Stimulated activated CD4-positive, alpha-beta T cell treated with anti-CD3 and anti-CD28 coated beads, Interleukin-1b, Interleukin-23, amount 100 ng/mL, for 4 hours (primary cell): Measurements from ENCODE around the gene RPL19.
"Not testable (repeated sequence)": the region's sequence is repeated elsewhere in the genome, so short reads cannot be mapped to it uniquely, and the experiment has no call there.

Experiments
- DNase-seq, 2 donors: peaks; one replicate each; pipeline ENCODE4 v3.0.0-alpha.2; 2020; ENCODE audit warnings: low read depth in 2 of 2

Gene RPL19

DNA sequence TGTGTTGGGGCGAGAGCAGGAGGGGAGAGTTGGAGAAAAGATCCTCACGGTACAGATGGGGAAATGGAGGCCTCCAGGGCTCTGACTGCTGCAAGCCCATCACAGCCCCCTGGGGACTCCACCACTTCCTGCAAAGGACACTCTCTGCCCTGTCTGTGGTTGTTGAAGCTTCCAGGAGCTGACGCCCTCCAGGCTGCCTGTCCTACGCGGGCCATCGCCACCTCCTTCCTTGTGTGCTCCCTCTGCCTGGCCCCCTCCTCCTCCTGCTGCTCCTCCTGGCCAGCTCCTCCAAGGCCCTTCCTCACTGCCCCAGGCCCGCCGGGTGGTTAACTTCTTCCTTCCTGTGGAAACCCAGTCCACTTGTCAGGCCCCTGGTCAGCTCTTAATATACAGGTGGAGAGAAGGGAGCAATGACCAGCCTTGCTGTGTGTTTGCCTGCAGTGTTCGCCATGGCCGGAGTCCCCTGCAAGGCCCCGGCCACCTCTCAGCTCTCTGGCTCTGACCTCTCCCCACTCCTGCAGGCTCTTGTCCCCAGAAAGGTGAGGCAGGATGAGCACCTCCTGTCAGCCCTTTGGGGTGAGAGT lies 44.0 kb downstream of the RPL19 start:
- DNase-seq: no peak

DNA sequence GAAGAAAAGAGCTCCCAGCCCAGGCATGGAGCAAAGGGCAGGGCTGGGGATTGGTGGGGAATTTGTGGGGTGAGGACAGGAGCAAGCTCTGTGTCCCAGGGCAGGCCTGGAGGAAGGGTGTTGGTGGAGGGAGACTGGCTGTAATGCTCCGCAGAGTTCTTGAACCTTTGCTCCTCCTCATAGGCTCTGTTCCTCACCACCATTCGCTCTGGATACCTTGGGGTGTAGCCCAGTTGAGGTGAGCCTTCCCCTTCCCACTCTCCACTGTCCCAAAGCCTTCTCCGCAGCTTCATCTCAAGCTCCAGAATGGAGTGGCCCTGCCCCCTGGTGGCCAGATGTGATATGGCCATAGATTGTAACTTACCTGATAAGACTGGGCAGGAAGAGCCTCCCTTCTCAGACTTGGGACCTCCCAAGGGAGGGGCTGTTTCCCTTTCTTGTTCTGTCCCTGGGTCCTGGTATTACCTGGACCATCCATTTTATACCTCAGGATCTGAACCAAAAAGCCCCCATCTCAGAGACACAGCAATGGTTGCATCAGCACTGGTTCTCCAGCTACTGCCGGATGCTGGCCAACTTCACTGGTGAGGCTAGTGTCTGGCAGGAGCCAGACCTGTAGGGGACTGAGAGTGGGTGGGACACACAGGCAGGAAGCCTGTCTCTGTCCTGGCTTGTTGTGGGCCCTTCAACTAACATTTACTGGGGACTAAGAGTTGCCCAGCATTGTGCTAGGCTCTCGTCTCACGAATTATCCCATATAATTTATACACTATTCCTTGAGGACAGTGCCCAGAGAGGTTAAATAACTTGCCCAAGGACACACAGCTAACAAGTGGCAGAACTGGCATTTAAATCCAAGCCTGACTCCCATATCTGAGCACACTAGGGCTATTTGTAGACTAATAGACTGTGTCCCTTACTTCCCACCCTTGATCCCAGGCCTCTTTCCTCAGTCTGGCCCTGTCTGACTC lies 44.8 kb downstream of the RPL19 start:
- peak; percentile 84 to 85 for DNase-seq

DNA sequence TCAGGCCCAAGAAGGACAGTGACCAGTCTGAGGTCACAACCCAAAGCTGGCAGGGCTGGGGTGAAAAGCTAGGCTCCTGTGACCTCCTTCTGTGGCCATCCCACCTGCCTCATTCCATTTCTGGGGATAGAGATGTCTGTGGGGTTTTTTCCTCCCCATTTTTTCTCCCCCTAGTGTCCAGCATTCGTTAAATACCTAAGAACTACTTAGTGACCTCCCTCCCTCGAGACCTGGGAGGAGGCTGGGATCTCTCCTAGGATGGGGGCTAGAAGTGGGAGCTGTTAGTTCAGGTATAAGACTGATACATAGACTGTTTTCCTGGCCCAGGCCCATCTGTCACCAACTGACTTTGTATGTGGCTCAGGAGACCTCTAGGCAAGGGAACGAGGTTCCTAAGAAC lies 46.2 kb downstream of the RPL19 start:
- DNase-seq: no peak

DNA sequence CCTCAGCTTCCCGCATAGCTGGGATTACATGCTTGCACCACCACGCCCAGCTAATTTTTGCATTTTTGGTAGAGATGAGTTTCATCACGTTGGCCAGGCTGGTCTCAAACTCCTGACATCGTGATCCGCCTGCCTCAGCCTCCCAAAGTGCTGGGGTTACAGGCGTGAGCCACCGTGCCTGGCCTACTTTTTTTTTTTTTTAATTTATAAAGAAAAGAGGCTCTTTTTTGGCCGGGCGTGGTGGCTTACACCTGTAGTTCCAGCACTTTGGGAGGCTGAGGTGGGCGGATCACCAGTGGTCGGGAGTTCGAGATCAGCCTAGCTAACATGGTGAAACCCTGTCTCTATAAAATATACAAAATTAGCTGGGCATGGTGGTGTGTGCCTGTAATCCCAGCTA lies 50.0 kb downstream of the RPL19 start:
- DNase-seq: not testable (repeated sequence)

DNA sequence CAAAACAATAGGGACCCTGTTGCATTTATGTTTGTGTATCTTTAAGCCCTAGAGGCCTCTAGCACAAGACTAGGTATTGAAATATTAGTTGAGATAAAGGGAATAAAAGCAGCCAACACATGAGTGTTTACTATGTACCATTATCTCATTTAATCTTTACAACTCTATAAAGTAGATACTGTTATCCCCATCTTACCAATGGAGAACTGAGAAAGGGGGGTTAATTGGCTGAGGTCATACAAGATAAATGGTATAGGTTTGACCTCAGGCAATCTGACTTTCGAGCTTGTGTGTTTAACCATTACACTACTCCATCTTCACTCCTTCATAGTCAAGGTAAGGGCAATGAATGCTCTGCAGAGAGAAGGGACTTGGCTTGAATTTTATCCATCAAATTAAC lies 51.9 kb downstream of the RPL19 start:
- no peak for DNase-seq

DNA sequence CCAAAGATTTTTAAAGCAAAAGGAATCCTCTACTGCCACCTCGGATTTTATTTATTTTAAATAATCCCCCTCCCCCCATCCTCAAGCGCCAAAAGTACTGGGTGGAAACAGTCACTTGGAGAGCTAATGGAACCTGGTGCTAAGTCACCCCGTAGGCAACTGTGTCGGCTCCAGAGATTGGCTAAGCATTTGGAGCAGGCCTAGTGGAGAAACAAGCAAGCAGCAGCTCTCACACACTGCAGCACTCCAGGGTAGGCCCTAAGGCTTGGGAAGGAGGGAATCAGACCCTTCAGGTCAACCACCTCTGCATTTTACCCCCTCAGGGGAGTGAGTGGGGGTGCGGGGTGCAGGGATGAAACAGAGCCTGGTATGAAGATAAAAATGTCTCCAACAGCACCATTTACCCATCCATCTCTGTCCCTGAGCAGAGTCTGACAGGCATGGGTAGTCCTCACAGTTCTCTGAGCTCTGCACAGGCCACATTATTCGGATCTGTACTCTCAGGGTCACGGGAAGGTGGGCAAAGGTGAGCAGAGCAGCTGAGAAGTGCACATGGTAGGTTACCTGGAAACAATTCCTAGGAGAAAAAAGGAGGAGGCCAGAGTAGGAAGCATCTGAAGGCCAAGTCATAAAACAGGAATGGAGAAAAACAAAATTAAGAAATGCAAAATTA lies 52.8 kb downstream of the RPL19 start:
- no peak for DNase-seq
